SIG-M5 (cell line): Measurements from ENCODE around the gene NOPCHAP1.
"Not testable (repeated sequence)": the region's sequence is repeated elsewhere in the genome, so short reads cannot be mapped to it uniquely, and the experiment has no call there.

Experiments used
- DNase-seq: peaks from one replicate; lab custom pipeline; 2025; lab: John Stamatoyannopoulos, UW

NOPCHAP1 gene

GRCh38 chr12:104986022-104986941, at the start of gene NOPCHAP1:
TSS of gene NOPCHAP1 (plus strand) at chr12:104986316. CDS start at chr12:104986353, 37 bp downstream.
- no peak for DNase-seq

GRCh38 chr12:104938371-104938770, 47.7 kb upstream of the NOPCHAP1 start:
- no peak for DNase-seq

GRCh38 chr12:104939089-104939488, 47.0 kb upstream of the NOPCHAP1 start:
- no peak for DNase-seq

GRCh38 chr12:104941454-104941853, 44.7 kb upstream of the NOPCHAP1 start:
- no peak for DNase-seq

GRCh38 chr12:104942075-104942474, 44.0 kb upstream of the NOPCHAP1 start:
- no peak for DNase-seq

GRCh38 chr12:104943401-104943800, 42.7 kb upstream of the NOPCHAP1 start:
- DNase-seq = not testable (repeated sequence)

GRCh38 chr12:104944252-104944651, 41.9 kb upstream of the NOPCHAP1 start:
- DNase-seq = no peak

- not testable (repeated sequence) for DNase-seq
Measured at GRCh38 chr12:104948716-104949115, 37.4 kb upstream of the NOPCHAP1 start.

- DNase-seq = no peak
Measured at GRCh38 chr12:104951759-104952509, 34.2 kb upstream of the NOPCHAP1 start.

GRCh38 chr12:104952816-104953215, 33.3 kb upstream of the NOPCHAP1 start:
- DNase-seq = no peak

GRCh38 chr12:104953323-104953722, 32.8 kb upstream of the NOPCHAP1 start:
- no peak for DNase-seq

GRCh38 chr12:104955703-104956102, 30.4 kb upstream of the NOPCHAP1 start:
- DNase-seq = no peak

- DNase-seq = no peak
Measured at GRCh38 chr12:104956870-104957718, 29.0 kb upstream of the NOPCHAP1 start.

GRCh38 chr12:104957719-104958000, 28.5 kb upstream of the NOPCHAP1 start:
- DNase-seq = no peak

- no peak for DNase-seq
Measured at GRCh38 chr12:104958001-104958804, 27.9 kb upstream of the NOPCHAP1 start, which contains the start of gene SLC41A2. TSS of gene SLC41A2 (minus strand) at chr12:104958290. CDS start at chr12:104928527, 29,763 bp downstream.

GRCh38 chr12:104958805-104959334, 27.2 kb upstream of the NOPCHAP1 start:
- DNase-seq = no peak

GRCh38 chr12:104959335-104959841, 26.7 kb upstream of the NOPCHAP1 start:
- no peak for DNase-seq

- DNase-seq = no peak
Measured at GRCh38 chr12:104960464-104960863, 25.7 kb upstream of the NOPCHAP1 start.

- DNase-seq = no peak
Measured at GRCh38 chr12:104963757-104964156, 22.4 kb upstream of the NOPCHAP1 start.

- no peak for DNase-seq
Measured at GRCh38 chr12:104964167-104964855, 21.8 kb upstream of the NOPCHAP1 start.
